Cardiac fibroblast (primary cell): ENCODE measurements around the gene CMTM7.
A peak's percentile ranks its signal among the peaks of the same experiment; 100 is the strongest.

Experiments
- DNase-seq, 2 donors: peaks; one replicate each; pipeline versions ENCODE4 v3.0.0 to v3.0.0-alpha.2; 2010; ENCODE audit warnings: low read depth in 2 of 2
- H3K4me3 ChIP-seq, 2 donors: replicated peaks in 1 of 2; 1 replicate in 1 of 2; 2 replicates in 1 of 2; pipeline ENCODE4 v1.5.1; 2011; ENCODE audit warnings: low read depth in 2 of 2, low read length in 2 of 2, mild to moderate bottlenecking in 2 of 2, moderate library complexity in 1 of 2
- TF ChIP-seq, protein P1 (sequence below): IDR thresholded peaks from one replicate; pipeline ENCODE4 v1.5.1; 2011; ENCODE audit warnings: low read depth, mild to moderate bottlenecking, low read length, inconsistent platforms

Gene CMTM7

GRCh38 chr3:32372213-32372490 lies 19.5 kb upstream of the CMTM7 start:
- no peak for DNase-seq

GRCh38 chr3:32373276-32373675 lies 18.4 kb upstream of the CMTM7 start:
- TF ChIP-seq, protein P1, sequence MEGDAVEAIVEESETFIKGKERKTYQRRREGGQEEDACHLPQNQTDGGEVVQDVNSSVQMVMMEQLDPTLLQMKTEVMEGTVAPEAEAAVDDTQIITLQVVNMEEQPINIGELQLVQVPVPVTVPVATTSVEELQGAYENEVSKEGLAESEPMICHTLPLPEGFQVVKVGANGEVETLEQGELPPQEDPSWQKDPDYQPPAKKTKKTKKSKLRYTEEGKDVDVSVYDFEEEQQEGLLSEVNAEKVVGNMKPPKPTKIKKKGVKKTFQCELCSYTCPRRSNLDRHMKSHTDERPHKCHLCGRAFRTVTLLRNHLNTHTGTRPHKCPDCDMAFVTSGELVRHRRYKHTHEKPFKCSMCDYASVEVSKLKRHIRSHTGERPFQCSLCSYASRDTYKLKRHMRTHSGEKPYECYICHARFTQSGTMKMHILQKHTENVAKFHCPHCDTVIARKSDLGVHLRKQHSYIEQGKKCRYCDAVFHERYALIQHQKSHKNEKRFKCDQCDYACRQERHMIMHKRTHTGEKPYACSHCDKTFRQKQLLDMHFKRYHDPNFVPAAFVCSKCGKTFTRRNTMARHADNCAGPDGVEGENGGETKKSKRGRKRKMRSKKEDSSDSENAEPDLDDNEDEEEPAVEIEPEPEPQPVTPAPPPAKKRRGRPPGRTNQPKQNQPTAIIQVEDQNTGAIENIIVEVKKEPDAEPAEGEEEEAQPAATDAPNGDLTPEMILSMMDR: no peak
- H3K4me3 ChIP-seq: no peak overlapping the region
- no peak for DNase-seq

More at GRCh38 chr3:32372213-32372490, 19.5 kb upstream of the CMTM7 start:
- no peak overlapping the region for H3K4me3 ChIP-seq
- TF ChIP-seq, protein P1: no peak

DNA sequence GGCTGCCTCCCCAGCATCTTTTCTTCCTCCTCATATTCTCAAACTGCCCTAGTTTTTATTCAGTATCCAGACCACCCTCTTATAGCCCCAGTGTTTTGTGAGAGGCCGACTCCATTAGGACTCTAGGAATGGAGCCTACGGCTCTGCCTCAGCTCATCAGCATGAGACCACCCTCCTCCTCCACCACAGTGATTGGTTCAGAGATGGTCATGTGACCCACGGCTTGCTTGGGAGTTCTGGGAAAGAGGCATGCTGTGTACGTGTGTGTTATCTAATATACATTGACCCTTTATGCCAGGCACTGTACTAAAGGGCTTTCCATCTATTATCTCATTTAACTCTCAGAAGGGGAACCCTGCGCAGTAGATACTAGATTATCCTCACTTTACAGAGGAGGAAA lies 17.8 kb upstream of the CMTM7 start:
- TF ChIP-seq, protein P1: no peak

GRCh38 chr3:32374788-32375595 lies 16.7 kb upstream of the CMTM7 start:
- DNase-seq: peak; percentile 82 to 87
- TF ChIP-seq, protein P1: peak; percentile 57

More for the DNA sequence above, 17.8 kb upstream of the CMTM7 start:
- H3K4me3 ChIP-seq: no peak overlapping the region
- no peak for DNase-seq

GRCh38 chr3:32375596-32375930 lies 16.1 kb upstream of the CMTM7 start:
- peak; percentile 31 to 56 for DNase-seq
- no peak overlapping the region for H3K4me3 ChIP-seq
- TF ChIP-seq, protein P1: no peak

More at GRCh38 chr3:32374788-32375595, 16.7 kb upstream of the CMTM7 start:
- no peak overlapping the region for H3K4me3 ChIP-seq

GRCh38 chr3:32376115-32376514 lies 15.5 kb upstream of the CMTM7 start:
- TF ChIP-seq, protein P1: no peak
- DNase-seq: peak; percentile 73 to 95

DNA sequence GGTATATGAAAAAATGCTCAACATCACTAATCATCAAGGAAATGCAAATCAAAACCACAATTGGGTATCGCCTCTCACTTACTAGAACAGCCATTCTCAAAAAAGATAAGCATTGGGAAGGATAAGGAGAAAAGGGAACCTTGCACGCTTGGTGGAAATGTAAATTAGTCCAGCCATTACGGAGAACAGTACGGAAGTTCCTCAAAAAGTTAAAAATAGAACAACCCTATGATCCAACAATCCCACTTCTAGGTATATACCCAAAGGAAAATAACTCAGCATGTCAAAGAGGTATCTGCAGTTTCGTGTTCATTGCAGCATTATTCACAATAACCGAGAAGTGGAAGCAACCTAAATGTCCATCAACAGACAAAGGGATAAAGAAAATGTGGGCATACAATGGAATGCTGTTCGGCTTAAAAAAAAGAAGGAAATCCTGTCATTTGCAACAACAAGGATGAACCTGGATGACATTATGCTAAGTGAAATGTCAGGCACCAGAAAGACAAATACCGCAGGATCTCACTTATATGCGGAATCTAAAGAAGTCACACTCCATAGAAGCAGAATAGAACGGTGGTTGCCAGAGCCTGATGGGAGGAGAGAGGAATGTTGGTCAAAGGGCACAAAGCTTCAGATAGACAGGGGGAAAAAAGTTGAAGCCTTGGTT lies 11.7 kb upstream of the CMTM7 start:
- no peak for DNase-seq
- no peak overlapping the region for H3K4me3 ChIP-seq
- TF ChIP-seq, protein P1: no peak

More at GRCh38 chr3:32376115-32376514, 15.5 kb upstream of the CMTM7 start:
- no peak overlapping the region for H3K4me3 ChIP-seq
